Choroid plexus epithelial cell (primary cell): ENCODE measurements around the gene IFT80.

ENCODE experiments used
- DNase-seq: peaks from one replicate; pipeline ENCODE4 v3.0.0-alpha.2; 2010; ENCODE audit warnings: low read depth
- H3K4me3 ChIP-seq: 2 replicates; pipeline ENCODE4 v1.5.1; 2011; ENCODE audit warnings: low read depth, mild to moderate bottlenecking, control low read depth, low read length, moderate library complexity
- CTCF ChIP-seq: conservative IDR thresholded peaks from 2 replicates; pipeline ENCODE4 v1.5.1; 2011; ENCODE audit warnings: low read depth, mild to moderate bottlenecking, control low read depth, inconsistent platforms, low read length, moderate library complexity

IFT80 gene

GRCh38 chr3:160224256-160224655 lies 174.8 kb downstream of the IFT80 start:
- TF ChIP-seq CTCF = no peak
- no peak for DNase-seq
- no peak overlapping the region for H3K4me3 ChIP-seq

- no peak for DNase-seq
- no peak for TF ChIP-seq CTCF
- H3K4me3 ChIP-seq = no peak overlapping the region
Observed at GRCh38 chr3:160221019-160221418, 178.0 kb downstream of the IFT80 start.

- no peak for TF ChIP-seq CTCF
- DNase-seq = no peak
- no peak overlapping the region for H3K4me3 ChIP-seq
Observed at GRCh38 chr3:160220038-160220437, 179.0 kb downstream of the IFT80 start.

GRCh38 chr3:160218136-160218535 lies 180.9 kb downstream of the IFT80 start:
- no peak overlapping the region for H3K4me3 ChIP-seq
- no peak for DNase-seq
- no peak for TF ChIP-seq CTCF

- no peak for TF ChIP-seq CTCF
- DNase-seq = no peak
- H3K4me3 ChIP-seq = no peak overlapping the region
Observed at GRCh38 chr3:160217675-160218074, 181.3 kb downstream of the IFT80 start.

- no peak for DNase-seq
- no peak overlapping the region for H3K4me3 ChIP-seq
- no peak for TF ChIP-seq CTCF
Observed at GRCh38 chr3:160213191-160213590, 185.8 kb downstream of the IFT80 start.

GRCh38 chr3:160210799-160211221 lies 188.2 kb downstream of the IFT80 start:
- TF ChIP-seq CTCF = peak; percentile 64
- no peak overlapping the region for H3K4me3 ChIP-seq
- DNase-seq = peak; percentile 81
